Measurements from ENCODE around the gene YWHAG.
A peak's percentile ranks its signal among the peaks of the same experiment; 100 is the strongest.

YWHAG gene

DNA sequence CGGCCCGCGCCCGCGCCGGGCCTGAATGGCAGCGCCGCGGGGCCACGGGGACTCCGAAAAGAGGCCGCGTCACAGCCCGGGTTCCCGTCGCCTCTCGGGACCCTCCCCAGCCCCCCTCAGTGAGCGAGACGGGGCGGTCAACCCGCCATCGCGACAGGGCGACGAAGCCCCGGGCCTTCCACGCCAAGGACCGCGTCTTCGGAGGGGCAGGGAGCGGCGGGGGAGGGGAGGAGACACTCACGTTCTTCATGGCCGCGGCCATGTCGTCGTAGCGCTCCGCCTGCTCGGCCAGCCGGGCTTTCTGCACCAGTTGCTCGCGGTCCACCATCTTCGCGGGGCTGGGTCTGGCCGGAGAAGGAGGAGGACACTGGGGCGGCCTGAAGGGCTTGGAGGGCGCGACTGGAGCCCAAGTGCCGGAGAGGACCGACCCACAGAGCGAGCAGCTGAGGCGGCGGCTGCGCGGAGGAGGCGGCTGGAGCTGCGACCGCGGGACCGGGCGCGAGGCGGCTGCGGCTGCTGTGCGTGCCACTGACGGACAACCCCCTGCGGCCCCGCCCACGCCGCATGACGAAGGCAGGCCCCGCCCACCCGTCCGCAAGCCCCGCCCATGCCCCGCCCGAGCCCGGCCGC is at the start of gene YWHAG:
Gene YWHAG, minus strand, starts transcription at position 511 of the 630 bp plus-strand sequence. Its CDS starts 183 bp downstream, at position 328.
- H3K4me3 ChIP-seq (ENCODE audit: low read depth, low read length) = peak within 1 kb of the TSS; percentile 82
- H3K79me2 ChIP-seq = peaks cover 29% of the 10 kb centered on the region
- H3K36me3 ChIP-seq (ENCODE audit: control insufficient read depth, insufficient read depth, low read length) = no peaks in the 10 kb centered on the region
- peak within 1 kb of the TSS; percentile 90 for H2AFZ ChIP-seq
- H3K27ac ChIP-seq = peak within 1 kb of the TSS; percentile 97
- H3K4me1 ChIP-seq = no peaks in the 10 kb centered on the region
- peak within 1 kb of the TSS; percentile 90 for H3K9ac ChIP-seq
- TF ChIP-seq, protein P1, sequence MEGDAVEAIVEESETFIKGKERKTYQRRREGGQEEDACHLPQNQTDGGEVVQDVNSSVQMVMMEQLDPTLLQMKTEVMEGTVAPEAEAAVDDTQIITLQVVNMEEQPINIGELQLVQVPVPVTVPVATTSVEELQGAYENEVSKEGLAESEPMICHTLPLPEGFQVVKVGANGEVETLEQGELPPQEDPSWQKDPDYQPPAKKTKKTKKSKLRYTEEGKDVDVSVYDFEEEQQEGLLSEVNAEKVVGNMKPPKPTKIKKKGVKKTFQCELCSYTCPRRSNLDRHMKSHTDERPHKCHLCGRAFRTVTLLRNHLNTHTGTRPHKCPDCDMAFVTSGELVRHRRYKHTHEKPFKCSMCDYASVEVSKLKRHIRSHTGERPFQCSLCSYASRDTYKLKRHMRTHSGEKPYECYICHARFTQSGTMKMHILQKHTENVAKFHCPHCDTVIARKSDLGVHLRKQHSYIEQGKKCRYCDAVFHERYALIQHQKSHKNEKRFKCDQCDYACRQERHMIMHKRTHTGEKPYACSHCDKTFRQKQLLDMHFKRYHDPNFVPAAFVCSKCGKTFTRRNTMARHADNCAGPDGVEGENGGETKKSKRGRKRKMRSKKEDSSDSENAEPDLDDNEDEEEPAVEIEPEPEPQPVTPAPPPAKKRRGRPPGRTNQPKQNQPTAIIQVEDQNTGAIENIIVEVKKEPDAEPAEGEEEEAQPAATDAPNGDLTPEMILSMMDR (IDR thresholded peaks at IDR 0.05) = no peak
- no peaks in the 10 kb centered on the region for H3K27me3 ChIP-seq (ENCODE audit: control insufficient read depth, insufficient read depth, low read length)
- no peaks in the 10 kb centered on the region for H3K9me3 ChIP-seq (ENCODE audit: control insufficient read depth, low read length)
- peak within 1 kb of the TSS; percentile 74 for H3K4me2 ChIP-seq (ENCODE audit: low read length)

GRCh38 chr7:76408121-76408560 is 49.4 kb upstream of the YWHAG start:
- H3K4me2 ChIP-seq (ENCODE audit: low read length) = no peak overlapping the region
- TF ChIP-seq, protein P1 (IDR thresholded peaks at IDR 0.05) = no peak
- peaks cover 5% of the 10 kb centered on the region for H3K4me1 ChIP-seq

GRCh38 chr7:76407718-76408117 is 48.9 kb upstream of the YWHAG start:
- Histone ChIP-seq H3K4me1 (peaks cover 5% of the 10 kb centered on the region), H3K9me3 (ENCODE audit: control insufficient read depth, low read length) (no peaks in the 10 kb centered on the region), H3K27me3 (ENCODE audit: control insufficient read depth, insufficient read depth, low read length) (no peaks in the 10 kb centered on the region), H3K9ac (no peak overlapping the region), H3K79me2 (no peaks in the 10 kb centered on the region), H2AFZ (no peak overlapping the region), H3K4me3 (ENCODE audit: low read depth, low read length) (no peak overlapping the region), H3K36me3 (ENCODE audit: control insufficient read depth, insufficient read depth, low read length) (no peaks in the 10 kb centered on the region), H3K4me2 (ENCODE audit: low read length) (no peak overlapping the region), H3K27ac (no peak overlapping the region)
- TF ChIP-seq, protein P1 (IDR thresholded peaks at IDR 0.05) = no peak

More at GRCh38 chr7:76408121-76408560, 49.4 kb upstream of the YWHAG start:
- H3K4me3 ChIP-seq (ENCODE audit: low read depth, low read length) = no peak overlapping the region
- no peak overlapping the region for H3K9ac ChIP-seq
- no peaks in the 10 kb centered on the region for H3K79me2 ChIP-seq
- no peaks in the 10 kb centered on the region for H3K36me3 ChIP-seq (ENCODE audit: control insufficient read depth, insufficient read depth, low read length)
- no peaks in the 10 kb centered on the region for H3K27me3 ChIP-seq (ENCODE audit: control insufficient read depth, insufficient read depth, low read length)
- no peaks in the 10 kb centered on the region for H3K9me3 ChIP-seq (ENCODE audit: control insufficient read depth, low read length)
- H3K27ac ChIP-seq = peak overlapping the region; percentile 58
- H2AFZ ChIP-seq = no peak overlapping the region

- Histone ChIP-seq H3K9me3 (ENCODE audit: control insufficient read depth, low read length) (no peaks in the 10 kb centered on the region), H3K36me3 (ENCODE audit: control insufficient read depth, insufficient read depth, low read length) (no peaks in the 10 kb centered on the region), H3K79me2 (no peaks in the 10 kb centered on the region), H3K27ac (no peak overlapping the region), H3K4me3 (ENCODE audit: low read depth, low read length) (no peak overlapping the region), H3K4me1 (peaks cover 5% of the 10 kb centered on the region), H3K27me3 (ENCODE audit: control insufficient read depth, insufficient read depth, low read length) (no peaks in the 10 kb centered on the region), H3K4me2 (ENCODE audit: low read length) (no peak overlapping the region), H3K9ac (no peak overlapping the region), H2AFZ (no peak overlapping the region)
- TF ChIP-seq, protein P1 (IDR thresholded peaks at IDR 0.05) = no peak
These were observed 46.9 kb upstream of the YWHAG start for GRCh38 chr7:76405738-76406137.
